ENCODE results near the gene EYA4.

DNA sequence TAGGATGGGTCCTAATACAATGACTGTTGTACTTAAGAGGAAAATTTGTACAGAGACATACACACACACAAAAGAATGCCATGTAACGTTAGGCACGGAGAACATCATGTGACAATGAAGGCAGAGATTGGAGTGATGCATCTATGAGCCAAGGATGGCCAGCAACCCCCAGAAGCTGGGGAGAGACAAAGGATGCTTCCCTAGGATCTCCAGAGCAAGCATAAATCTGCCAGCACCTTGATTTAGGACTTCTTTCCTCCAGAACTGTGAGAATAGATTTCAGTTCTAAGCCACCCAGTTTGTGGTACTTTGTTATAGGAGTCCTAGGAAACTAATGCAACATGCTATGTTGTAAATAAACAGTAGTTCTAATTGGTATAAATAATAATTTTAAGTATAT lies 25.0 kb downstream of the EYA4 start:
- no peak for TF ChIP-seq EZH2phosphoT487 (IDR thresholded peaks at IDR 0.05; ENCODE audit: borderline replicate concordance, low read length)
- no peak for TF ChIP-seq CTCF (conservative IDR thresholded peaks at IDR 0.05; ENCODE audit: low read depth, low read length)
- TF ChIP-seq EZH2 (IDR thresholded peaks at IDR 0.05; ENCODE audit: low read length, unreplicated experiment): no peak

Data from PC-3 (cell line).